ENCODE measurements around the gene ANO4.

DNA sequence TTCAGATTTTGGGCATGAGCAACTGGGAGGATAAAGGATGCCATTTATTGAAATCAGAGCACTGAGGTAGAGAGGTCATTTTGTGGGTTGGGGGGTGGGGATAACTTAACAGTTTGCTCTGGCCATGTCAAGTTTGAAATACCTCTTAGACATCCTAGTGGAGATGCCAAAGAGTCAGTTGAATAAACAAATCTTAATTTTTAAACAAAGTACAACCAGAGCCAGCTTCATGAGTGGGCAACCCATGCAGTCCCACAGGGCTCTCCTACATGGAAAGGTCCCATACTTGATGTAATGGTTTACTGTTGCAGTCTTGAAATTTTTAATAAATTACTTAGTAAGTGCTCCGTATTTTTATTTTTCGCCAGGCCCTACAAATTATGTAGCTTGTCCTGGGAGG lies 81.2 kb downstream of the ANO4 start:
- TF ChIP-seq POLR2A (IDR thresholded peaks at IDR 0.05), result no peak
- TF ChIP-seq, protein P1, sequence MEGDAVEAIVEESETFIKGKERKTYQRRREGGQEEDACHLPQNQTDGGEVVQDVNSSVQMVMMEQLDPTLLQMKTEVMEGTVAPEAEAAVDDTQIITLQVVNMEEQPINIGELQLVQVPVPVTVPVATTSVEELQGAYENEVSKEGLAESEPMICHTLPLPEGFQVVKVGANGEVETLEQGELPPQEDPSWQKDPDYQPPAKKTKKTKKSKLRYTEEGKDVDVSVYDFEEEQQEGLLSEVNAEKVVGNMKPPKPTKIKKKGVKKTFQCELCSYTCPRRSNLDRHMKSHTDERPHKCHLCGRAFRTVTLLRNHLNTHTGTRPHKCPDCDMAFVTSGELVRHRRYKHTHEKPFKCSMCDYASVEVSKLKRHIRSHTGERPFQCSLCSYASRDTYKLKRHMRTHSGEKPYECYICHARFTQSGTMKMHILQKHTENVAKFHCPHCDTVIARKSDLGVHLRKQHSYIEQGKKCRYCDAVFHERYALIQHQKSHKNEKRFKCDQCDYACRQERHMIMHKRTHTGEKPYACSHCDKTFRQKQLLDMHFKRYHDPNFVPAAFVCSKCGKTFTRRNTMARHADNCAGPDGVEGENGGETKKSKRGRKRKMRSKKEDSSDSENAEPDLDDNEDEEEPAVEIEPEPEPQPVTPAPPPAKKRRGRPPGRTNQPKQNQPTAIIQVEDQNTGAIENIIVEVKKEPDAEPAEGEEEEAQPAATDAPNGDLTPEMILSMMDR (IDR thresholded peaks at IDR 0.05), result no peak

Data from lower leg skin (tissue), 3 donors.